Karpas-422 (cell line): Measurements from ENCODE around the gene GTF2A2. TPM values are rescaled to one million over a fixed set of nuclear protein-coding genes. Genes with fewer than 3 reads are reported as not detected.

Experiments
- DNase-seq: peaks from one replicate; pipeline ENCODE4 v3.0.0-alpha.2; 2015
- H2AFZ ChIP-seq: fragments of 200-600 bp; sonication (generic); 2 replicates; pipeline ENCODE4 v1.6.1; 2014; ENCODE audit warnings: antibody characterized with exemption, low read length, mixed read lengths
- H3K27ac ChIP-seq: fragments of 200-600 bp; sonication (generic); 2 replicates; pipeline ENCODE4 v1.5.1; 2014; ENCODE audit warnings: mild to moderate bottlenecking, low read length, moderate library complexity
- H3K27me3 ChIP-seq: fragments of 200-600 bp; sonication (generic); 2 replicates; pipeline ENCODE4 v1.6.1; 2014; ENCODE audit warnings: low read length, mixed read lengths
- H3K36me3 ChIP-seq: fragments of 200-600 bp; sonication (generic); 2 replicates; pipeline ENCODE4 v1.6.1; 2014; ENCODE audit warnings: low read length, mixed read lengths; ENCODE audit not compliant: insufficient read depth
- H3K4me1 ChIP-seq: fragments of 200-600 bp; sonication (generic); 2 replicates; pipeline ENCODE4 v1.6.1; 2014; ENCODE audit warnings: mild to moderate bottlenecking, low read length, mixed read lengths
- H3K4me2 ChIP-seq: fragments of 200-600 bp; sonication (generic); 2 replicates; pipeline ENCODE4 v1.6.1; 2014; ENCODE audit warnings: low read length, low read depth, mild to moderate bottlenecking; ENCODE audit not compliant: poor library complexity, severe bottlenecking
- H3K4me3 ChIP-seq: fragments of 200-600 bp; sonication (generic); 2 replicates; pipeline ENCODE4 v1.5.1; 2014; ENCODE audit warnings: mild to moderate bottlenecking, antibody characterized with exemption, low read length, mixed read lengths
- H3K79me2 ChIP-seq: fragments of 200-600 bp; sonication (generic); 2 replicates; pipeline ENCODE4 v1.6.1; 2014; ENCODE audit warnings: mild to moderate bottlenecking, low read length, mixed read lengths
- H3K9ac ChIP-seq: fragments of 200-600 bp; sonication (generic); 2 replicates; pipeline ENCODE4 v1.6.0; 2014; ENCODE audit warnings: low read length
- H3K9me2 ChIP-seq: fragments of 200-600 bp; sonication (generic), shearing (Covaris generic); replicated peaks from 2 replicates; pipeline ENCODE4 v1.6.0; 2014; ENCODE audit warnings: mild to moderate bottlenecking, low read length, moderate library complexity; ENCODE audit not compliant: insufficient read depth
- H3K9me3 ChIP-seq: fragments of 300-700, 200-600 bp; sonication (generic); 2 replicates; pipeline ENCODE4 v1.6.1; 2014; ENCODE audit warnings: low read length, mixed read lengths
- H4K20me1 ChIP-seq: fragments of 200-600 bp; sonication (generic); 2 replicates; pipeline ENCODE4 v1.6.1; 2014; ENCODE audit warnings: mild to moderate bottlenecking, antibody characterized with exemption, low read length, low read depth; ENCODE audit not compliant: insufficient read depth
- total RNA-seq: library from RNA; depleted of rRNA; stranded (reverse); fragments of >200 nt; shearing (Covaris generic); gene quantifications from 2 replicates; pipeline ENCODE4 v1.2.3, GENCODE V29; 2014; ENCODE audit warnings: low replicate concordance; rRNA removed

GTF2A2 gene
- total RNA-seq, 1 experiment from 2014 or later, result 140 TPM

DNA sequence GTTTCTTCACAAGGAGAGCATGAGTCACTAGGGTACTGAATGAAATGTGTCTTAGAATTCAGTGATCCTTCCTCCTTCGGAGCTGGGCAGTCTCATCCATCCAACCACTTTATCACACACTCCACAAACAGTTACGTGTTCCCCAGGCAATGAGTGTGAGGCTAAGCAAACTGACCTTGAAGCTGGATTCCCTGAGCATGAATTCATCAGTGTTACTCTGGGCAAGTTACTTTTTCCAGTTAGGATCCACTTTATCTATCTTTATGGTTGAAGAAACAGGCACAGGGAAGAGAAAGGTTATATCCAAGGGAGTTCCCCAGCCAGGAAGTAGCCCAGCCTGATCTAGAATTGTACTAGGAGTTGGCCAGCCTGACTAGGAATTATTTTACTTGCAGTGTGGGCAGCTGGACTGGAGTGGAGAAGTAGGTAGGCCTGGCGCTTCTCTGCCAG is 62.8 kb downstream of the GTF2A2 start:
- Histone ChIP-seq H3K9ac (no peak overlapping the region), H3K79me2 (no peaks in the 10 kb centered on the region), H3K36me3 (no peaks in the 10 kb centered on the region), H3K27ac (no peak overlapping the region), H3K9me3 (no peaks in the 10 kb centered on the region), H4K20me1 (no peaks in the 10 kb centered on the region), H2AFZ (no peak overlapping the region), H3K4me3 (no peak overlapping the region), H3K4me1 (no peaks in the 10 kb centered on the region), H3K4me2 (no peak overlapping the region), H3K9me2 (no peaks in the 10 kb centered on the region), H3K27me3 (no peaks in the 10 kb centered on the region)
- DNase-seq, result no peak

- H3K36me3 ChIP-seq, result no peaks in the 10 kb centered on the region
- H3K9ac ChIP-seq, result no peak overlapping the region
- no peak overlapping the region for H2AFZ ChIP-seq
- H3K27me3 ChIP-seq, result no peaks in the 10 kb centered on the region
- H3K4me2 ChIP-seq, result no peak overlapping the region
- no peak for DNase-seq
- no peaks in the 10 kb centered on the region for H4K20me1 ChIP-seq
- H3K27ac ChIP-seq, result no peak overlapping the region
- H3K79me2 ChIP-seq, result no peaks in the 10 kb centered on the region
- no peaks in the 10 kb centered on the region for H3K4me1 ChIP-seq
- no peaks in the 10 kb centered on the region for H3K9me2 ChIP-seq
- H3K4me3 ChIP-seq, result no peak overlapping the region
- no peaks in the 10 kb centered on the region for H3K9me3 ChIP-seq
Measured at GRCh38 chr15:59591356-59591755, 66.0 kb downstream of the GTF2A2 start.

GRCh38 chr15:59590027-59590426 is 67.3 kb downstream of the GTF2A2 start:
- H3K79me2 ChIP-seq, result no peaks in the 10 kb centered on the region
- no peak overlapping the region for H3K9ac ChIP-seq
- DNase-seq, result no peak
- H2AFZ ChIP-seq, result no peak overlapping the region
- no peaks in the 10 kb centered on the region for H3K9me2 ChIP-seq
- H3K4me2 ChIP-seq, result no peak overlapping the region
- no peak overlapping the region for H3K27ac ChIP-seq
- no peaks in the 10 kb centered on the region for H4K20me1 ChIP-seq
- no peaks in the 10 kb centered on the region for H3K4me1 ChIP-seq
- no peaks in the 10 kb centered on the region for H3K27me3 ChIP-seq
- H3K4me3 ChIP-seq, result no peak overlapping the region
- H3K9me3 ChIP-seq, result no peaks in the 10 kb centered on the region
- no peaks in the 10 kb centered on the region for H3K36me3 ChIP-seq

Other genes starting within 250 kb of the GTF2A2 start
- 0.76 TPM in 1 of 2 replicates, not detected in the other for gene FAM81A, start 219.3 kb downstream of the GTF2A2 start, total RNA-seq
- not detected in 2 replicates for gene GCNT3, start 45.7 kb downstream of the GTF2A2 start, total RNA-seq
- gene BNIP2, start 31.8 kb upstream of the GTF2A2 start, total RNA-seq, result 83.0 and 93.4 TPM in 2 replicates